Ramos (cell line): ENCODE results near the gene TMEM168.
"Not testable (repeated sequence)": the region's sequence is repeated elsewhere in the genome, so short reads cannot be mapped to it uniquely, and the experiment has no call there.

Source experiments
- in situ Hi-C: fragments of 300-500 bp; cut with MboI; formaldehyde crosslinking; loops from one replicate; pipeline ENCODE4 v1.14.3; 2022; ENCODE audit warnings: low sequenced_read_pairs; ENCODE audit not compliant: unreplicated experiment

Gene TMEM168

DNA sequence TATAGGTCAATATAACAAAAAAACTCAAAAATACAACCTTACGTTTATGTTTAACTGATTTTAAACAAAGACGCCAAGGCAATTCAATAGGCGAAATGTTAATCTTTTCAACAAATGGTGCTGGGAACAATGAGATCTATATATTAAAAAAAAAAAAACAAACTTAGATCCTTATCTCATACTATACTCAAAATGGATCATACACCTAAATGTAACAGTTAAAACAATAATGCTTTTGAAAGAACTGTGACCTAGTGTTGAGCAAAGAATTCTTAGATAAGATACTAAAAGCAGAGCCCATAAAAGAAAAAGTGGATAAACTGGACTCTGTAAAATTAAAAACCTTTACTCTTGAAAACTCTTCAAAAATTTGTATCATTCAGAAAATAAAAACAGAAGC lies 8.6 kb downstream of the TMEM168 start:
- in situ Hi-C loops = no loop called here

GRCh38 chr7:112781110-112781509 lies 9.1 kb downstream of the TMEM168 start:
- in situ Hi-C loops = no loop called here

GRCh38 chr7:112779667-112780066 lies 10.5 kb downstream of the TMEM168 start:
- in situ Hi-C loops = no loop called here

DNA sequence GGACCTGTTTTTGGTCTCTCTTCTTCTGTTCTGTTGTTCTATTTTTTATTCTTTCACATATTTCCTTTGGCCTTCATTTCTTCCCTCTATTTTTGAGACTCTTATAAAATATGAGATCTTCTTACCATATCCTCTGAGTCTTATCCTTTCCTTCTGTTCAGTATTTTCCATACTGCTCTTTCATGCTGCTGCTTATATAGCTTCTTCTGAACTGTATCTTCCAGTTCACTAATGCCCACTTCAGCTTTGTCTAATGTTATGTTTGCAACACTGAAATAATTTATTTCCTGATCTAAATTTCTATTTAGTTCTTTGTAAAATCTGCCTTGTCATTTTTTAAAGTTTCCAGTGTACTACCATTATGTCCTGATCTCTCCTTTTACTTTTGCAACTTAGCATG lies 12.8 kb downstream of the TMEM168 start:
- in situ Hi-C loops = no loop called here

- in situ Hi-C loops = no loop called here
Observed at GRCh38 chr7:112771166-112771565, 19.0 kb downstream of the TMEM168 start.

GRCh38 chr7:112770051-112770450 lies 20.1 kb downstream of the TMEM168 start:
- in situ Hi-C loops = no loop called here

DNA sequence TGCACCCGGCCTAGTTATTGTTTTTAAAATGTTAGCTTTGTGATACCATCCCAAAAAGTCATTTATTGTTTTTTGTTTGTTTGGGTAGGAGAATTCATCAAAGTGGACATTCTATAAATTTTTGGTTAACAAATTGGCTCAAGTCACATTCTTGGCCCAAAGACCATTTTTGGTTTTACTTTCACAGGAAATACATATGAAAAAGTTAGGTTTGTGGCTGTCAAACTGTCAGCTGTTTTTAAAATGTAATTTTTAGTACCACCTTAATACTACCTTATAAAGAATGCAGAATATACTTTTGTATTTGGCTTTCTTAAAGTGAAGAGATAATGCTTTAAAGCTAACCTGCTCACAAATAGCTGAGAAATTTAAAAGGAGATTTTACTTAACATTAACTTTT lies 25.1 kb downstream of the TMEM168 start:
- in situ Hi-C loops = no loop called here

GRCh38 chr7:112763996-112764395 lies 26.2 kb downstream of the TMEM168 start:
- in situ Hi-C loops = no loop called here

DNA sequence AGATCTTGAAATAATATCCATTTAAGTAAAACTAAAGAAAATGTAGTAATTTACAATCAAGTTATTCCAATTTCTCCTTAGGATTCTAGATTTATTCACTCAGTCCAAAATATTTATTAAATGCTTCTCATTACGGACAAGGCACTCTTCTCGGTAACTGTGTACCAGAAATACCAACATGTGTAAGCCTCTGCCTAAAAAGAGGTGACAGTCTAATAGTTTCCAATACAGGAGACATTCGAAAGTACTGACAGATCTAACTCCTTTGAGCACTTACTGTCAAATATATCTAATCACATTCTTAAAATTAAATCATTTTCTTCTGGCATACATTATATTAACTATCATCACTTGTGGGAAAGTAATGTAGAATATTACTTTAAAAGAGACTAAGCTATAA lies 26.9 kb downstream of the TMEM168 start:
- in situ Hi-C loops = no loop called here

DNA sequence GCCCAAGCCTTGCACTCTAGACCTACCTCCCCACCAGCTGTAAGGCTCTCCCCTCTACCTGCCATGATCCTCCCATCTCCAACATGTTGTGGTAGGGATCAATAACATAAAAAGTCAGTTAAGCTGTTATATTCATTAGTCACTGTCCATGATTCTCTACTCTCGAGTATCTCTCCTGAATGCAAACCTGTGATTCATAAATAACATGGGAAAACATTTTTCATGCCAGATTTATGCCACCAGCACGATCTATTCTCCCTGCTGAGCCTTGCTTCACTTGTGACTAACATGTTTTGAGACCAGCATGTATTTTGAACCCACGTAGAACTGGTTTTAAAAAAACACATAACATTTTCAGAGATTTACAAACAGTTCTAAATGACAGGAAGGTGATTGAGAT lies 30.3 kb downstream of the TMEM168 start:
- in situ Hi-C loops = no loop called here

- in situ Hi-C loops = no loop called here
Observed at GRCh38 chr7:112757337-112757736, 32.9 kb downstream of the TMEM168 start.

DNA sequence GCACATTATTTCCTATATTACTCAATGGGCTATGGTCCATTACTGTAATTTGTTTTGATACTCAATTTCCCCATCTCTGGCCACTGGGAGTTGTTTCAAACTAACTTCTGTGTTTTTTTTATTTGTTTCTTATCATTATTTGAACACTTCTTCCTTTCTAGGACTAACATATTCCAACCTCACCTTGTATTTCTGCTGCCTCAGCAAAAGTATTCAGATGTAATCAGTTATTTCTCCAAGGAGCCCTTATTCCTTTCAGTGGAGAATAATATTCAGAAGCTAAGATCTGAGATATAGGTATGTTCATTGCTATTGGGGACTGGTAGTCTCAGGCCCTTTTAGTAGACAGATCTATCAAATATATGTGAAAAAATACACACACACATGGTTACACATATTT lies 36.9 kb downstream of the TMEM168 start:
- in situ Hi-C loops = no loop called here

DNA sequence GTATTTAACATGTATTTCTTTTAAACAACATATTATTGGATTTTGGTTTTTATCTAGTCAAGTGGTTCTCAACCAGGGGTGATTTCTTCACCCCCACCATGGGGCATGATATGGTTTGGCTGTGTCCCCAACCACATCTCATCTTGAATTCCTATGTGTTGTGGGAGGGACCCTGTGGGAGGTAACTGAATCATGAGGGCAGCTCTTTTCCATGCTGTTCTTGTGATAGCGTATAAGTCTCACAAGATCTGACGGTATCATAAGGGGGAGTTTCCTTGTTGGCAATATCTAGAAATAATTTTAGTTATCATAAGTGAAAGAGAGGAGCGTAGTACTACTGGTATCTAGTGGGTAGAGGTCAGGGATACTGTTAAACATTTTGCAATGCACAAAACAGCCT lies 37.6 kb downstream of the TMEM168 start:
- in situ Hi-C loops = no loop called here

DNA sequence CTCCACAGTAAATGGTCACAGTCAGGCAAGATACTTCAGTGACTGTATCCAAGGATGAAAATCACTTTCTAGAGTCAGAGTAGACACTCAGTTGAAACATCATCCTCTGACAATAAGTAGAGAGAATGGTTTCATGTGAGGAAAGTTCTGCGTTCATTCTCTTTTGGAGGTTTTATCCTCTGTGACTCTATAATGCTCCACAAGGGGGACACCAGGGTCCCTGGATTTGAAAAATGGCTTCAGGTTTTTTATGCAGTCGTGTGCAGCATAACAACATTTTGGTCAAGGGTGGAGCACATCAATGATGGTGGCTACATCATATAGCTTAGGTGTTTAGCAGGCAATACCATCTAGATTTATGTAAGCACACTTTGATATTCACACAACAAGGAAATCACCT lies 40.4 kb downstream of the TMEM168 start:
- in situ Hi-C loops = no loop called here

DNA sequence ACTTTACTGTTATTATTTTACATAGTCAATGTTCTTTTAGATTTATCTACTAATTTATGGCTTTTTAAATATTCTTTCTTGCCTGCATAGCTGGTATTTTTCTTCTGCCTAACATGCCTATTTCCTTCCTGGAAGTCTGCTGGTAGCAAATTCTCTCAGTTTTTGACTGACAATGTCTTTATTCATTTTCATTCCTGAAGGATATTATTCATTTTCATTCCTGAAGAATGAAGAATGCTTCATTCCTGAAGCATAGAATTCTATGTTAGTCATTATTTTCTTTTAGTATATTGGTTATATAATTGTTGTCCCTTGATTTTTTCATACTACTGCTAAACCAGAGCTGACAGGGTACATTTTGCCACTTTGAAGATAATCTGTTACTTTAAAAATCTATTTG lies 41.8 kb downstream of the TMEM168 start:
- in situ Hi-C loops = no loop called here

DNA sequence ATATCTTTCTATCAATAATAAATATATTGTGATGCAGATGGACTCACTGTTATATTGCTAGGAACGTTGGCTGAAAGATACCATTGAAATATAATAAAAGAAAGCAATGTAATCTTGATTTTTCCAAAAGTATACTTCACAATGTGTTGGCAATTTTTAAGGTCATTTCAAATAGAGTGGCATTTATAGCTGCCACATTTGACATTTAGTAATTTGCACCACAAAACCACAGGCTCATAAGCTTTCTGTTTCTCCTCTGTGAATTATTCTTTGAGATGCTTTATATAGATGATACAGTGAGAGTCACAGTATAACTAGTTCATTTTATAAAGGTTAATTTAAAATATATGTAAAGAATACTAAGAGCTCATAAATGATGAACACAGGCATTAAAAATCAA lies 44.6 kb downstream of the TMEM168 start:
- in situ Hi-C loops = no loop called here

GRCh38 chr7:112744818-112745217 lies 45.4 kb downstream of the TMEM168 start:
- in situ Hi-C loops = no loop called here

GRCh38 chr7:112743811-112744210 lies 46.4 kb downstream of the TMEM168 start:
- in situ Hi-C loops = no loop called here

DNA sequence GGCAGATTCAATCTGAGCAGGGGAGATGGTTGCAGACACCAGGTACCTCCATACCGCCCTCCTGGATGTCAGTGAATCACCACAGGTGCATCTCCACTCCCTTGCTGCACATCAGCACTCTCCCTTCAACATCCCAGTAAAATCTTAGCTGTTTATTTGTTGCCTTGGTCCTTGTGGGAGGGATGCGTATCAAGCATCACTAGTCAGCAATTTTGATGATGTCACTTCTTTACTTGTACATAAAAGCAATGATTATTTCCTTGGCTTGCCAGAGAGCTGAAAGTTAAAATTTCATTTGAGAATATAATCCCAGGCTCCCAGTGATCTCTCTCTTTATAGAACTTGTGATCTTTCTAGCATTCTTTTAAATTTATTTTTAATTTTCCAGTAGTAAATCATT lies 49.5 kb downstream of the TMEM168 start:
- in situ Hi-C loops = no loop called here

DNA sequence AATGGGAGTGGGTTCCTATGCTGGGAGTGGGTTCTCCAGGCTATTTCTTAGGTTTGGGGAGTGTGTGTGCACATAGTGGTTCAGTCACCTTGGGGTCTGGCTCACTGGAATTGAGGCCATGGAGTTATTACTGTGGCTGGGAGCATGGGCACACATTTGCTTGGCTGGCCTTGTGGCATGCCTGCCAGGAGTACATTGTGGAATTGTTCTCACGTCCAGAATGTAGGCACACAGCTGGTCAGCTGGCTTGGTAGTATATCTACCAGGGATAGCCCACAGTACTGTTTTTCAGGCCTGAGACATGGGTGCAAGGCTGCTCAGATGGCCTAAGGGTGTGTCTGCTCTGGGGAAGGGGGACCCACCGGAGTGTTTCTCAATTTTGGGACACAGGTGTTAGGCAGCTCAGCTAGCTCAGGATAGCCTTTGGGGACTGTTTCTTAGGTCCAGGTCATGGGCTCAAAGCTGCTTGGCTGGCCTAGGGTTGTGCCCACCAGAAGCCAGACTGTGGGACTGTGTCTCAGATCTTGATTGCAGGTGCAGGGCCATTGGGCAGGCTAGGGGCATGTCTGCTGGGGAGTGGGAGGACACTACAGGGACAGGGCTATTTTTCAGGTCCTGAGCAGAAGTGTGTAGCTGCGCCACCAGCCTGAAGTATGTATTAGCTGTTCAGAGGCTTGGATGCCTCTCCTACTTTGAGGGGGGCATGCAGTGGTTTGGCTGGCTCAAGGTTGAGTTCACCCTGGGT lies 50.6 kb downstream of the TMEM168 start:
- in situ Hi-C loops = no loop called here

- in situ Hi-C loops = no loop called here
Observed at GRCh38 chr7:112735261-112735660, 54.9 kb downstream of the TMEM168 start.

DNA sequence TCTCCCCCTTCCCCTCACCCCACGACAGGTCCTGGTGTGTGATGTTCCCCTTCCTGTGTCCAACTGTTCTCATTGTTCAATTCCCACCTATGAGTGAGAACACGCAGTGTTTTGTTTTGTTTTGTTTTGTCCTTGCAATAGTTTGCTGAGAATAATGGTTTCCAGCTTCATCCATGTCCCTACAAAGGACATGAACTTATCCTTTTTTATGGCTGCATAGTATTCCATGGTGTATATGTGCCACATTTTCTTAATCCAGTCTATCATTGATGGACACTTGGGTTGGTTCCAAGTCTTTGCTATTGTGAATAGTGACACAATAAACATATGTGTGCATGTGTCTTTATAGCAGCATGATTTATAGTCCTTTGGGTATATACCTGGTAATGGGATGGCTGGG lies 58.9 kb downstream of the TMEM168 start:
- in situ Hi-C loops = not testable (repeated sequence)

- in situ Hi-C loops = no loop called here
Observed at GRCh38 chr7:112726076-112726475, 64.1 kb downstream of the TMEM168 start.
